ENCODE results near the gene ZHX3.

ZHX3 gene

GRCh38 chr20:41335591-41335990, 18.1 kb upstream of the ZHX3 start:
- ChIA-PET CTCF (no interaction called here), POLR2A (no interaction called here)
- DNase-seq (ENCODE audit: extremely low spot score) = no peak
- no peak for TF ChIP-seq CTCF (IDR thresholded peaks at IDR 0.05; ENCODE audit: control extremely low read depth, extremely low read depth, low read depth, missing control alignments)

GRCh38 chr20:41334443-41335421, 17.2 kb upstream of the ZHX3 start:
- no peak for TF ChIP-seq CTCF (IDR thresholded peaks at IDR 0.05; ENCODE audit: control extremely low read depth, extremely low read depth, low read depth, missing control alignments)
- POLR2A ChIA-PET = no interaction called here
- CTCF ChIA-PET = interaction anchor here (0.9 to 1.4 kb wide), 3 partner anchors 12 to 200 kb away, joined by 3 to 7 read pairs (median 5); no protein-coding TSS in a partner anchor
- no peak for DNase-seq (ENCODE audit: extremely low spot score)

GRCh38 chr20:41334036-41334435, 16.5 kb upstream of the ZHX3 start:
- ChIA-PET CTCF (interaction anchor here (0.9 to 1.4 kb wide), 3 partner anchors 11 to 200 kb away, joined by 3 to 7 read pairs (median 5); no protein-coding TSS in a partner anchor), POLR2A (no interaction called here)
- TF ChIP-seq CTCF (IDR thresholded peaks at IDR 0.05; ENCODE audit: control extremely low read depth, extremely low read depth, low read depth, missing control alignments) = no peak
- no peak for DNase-seq (ENCODE audit: extremely low spot score)

GRCh38 chr20:41331731-41332130, 14.2 kb upstream of the ZHX3 start:
- no peak for TF ChIP-seq CTCF (IDR thresholded peaks at IDR 0.05; ENCODE audit: control extremely low read depth, extremely low read depth, low read depth, missing control alignments)
- CTCF ChIA-PET = interaction anchor here (3.3 to 6.9 kb wide), 2 partner anchors 8 to 197 kb away, joined by 9 to 40 read pairs; partner anchors contain the start of gene LPIN3
- POLR2A ChIA-PET = no interaction called here
- DNase-seq (ENCODE audit: extremely low spot score) = no peak

GRCh38 chr20:41330941-41331340, 13.4 kb upstream of the ZHX3 start:
- ChIA-PET CTCF (interaction anchor here (1.1 to 6.9 kb wide), 3 partner anchors 9 to 196 kb away, joined by 4 to 40 read pairs (median 9); partner anchors contain the start of gene LPIN3), POLR2A (no interaction called here)
- TF ChIP-seq CTCF (IDR thresholded peaks at IDR 0.05; ENCODE audit: control extremely low read depth, extremely low read depth, low read depth, missing control alignments) = no peak
- DNase-seq (ENCODE audit: extremely low spot score) = no peak

- TF ChIP-seq CTCF (IDR thresholded peaks at IDR 0.05; ENCODE audit: control extremely low read depth, extremely low read depth, low read depth, missing control alignments) = no peak
- ChIA-PET POLR2A (no interaction called here), CTCF (interaction anchor here (1.1 to 6.9 kb wide), 6 partner anchors 9 to 195 kb away, joined by 3 to 40 read pairs (median 6); partner anchors contain the start of gene LPIN3)
- DNase-seq (ENCODE audit: extremely low spot score) = no peak
Measured at GRCh38 chr20:41330343-41330720, 12.8 kb upstream of the ZHX3 start.

All from GM10248 (cell line).